ENCODE results near the gene PECR. TPM values are rescaled to one million over a fixed set of nuclear protein-coding genes. Genes with fewer than 3 reads are reported as not detected.

The PECR gene
- 16.3 TPM for total RNA-seq (2021; ENCODE audit: unreplicated experiment)
- polyA plus RNA-seq (2012): 9.1 and 9.2 TPM in 2 replicates
- Bru-seq, nascent RNA: percentile 58 among the genes with signal in this experiment
- percentile 42 among the genes with signal in this experiment for BruChase-seq, experiment 1, labeled RNA remaining after a 6-hour chase
- BruChase-seq, experiment 2, labeled RNA remaining after a 2-hour chase: percentile 47 among the genes with signal in this experiment
- long read RNA-seq, transcript PECR-201 (8 exons, 1,853 nt): major isoform, 17 of 22 reads
- long read RNA-seq, partial matches to known transcripts: 1 of 22 reads
- long read RNA-seq, other reads (novel, unspliced or antisense): 4 of 22 reads

- Histone ChIP-seq H2AFZ (ENCODE audit: low read depth, low read length, poor library complexity, severe bottlenecking) (peak within 1 kb of the TSS; percentile 89), H3K4me1 (ENCODE audit: control insufficient read depth in 1 of 2, insufficient read depth in 2 of 2, low read length in 2 of 2) (peaks cover 4 to 13% of the 10 kb centered on the region in 2 experiments; a peak in 3 of 4 replicates), H3K4me3 (replicated peaks in 1 of 2; ENCODE audit: low read depth in 1 of 2, low read length in 2 of 2) (peak within 1 kb of the TSS; percentile 74 to 76), H4K20me1 (ENCODE audit: insufficient read depth) (no peaks in the 10 kb centered on the region), H3K9ac (ENCODE audit: low read length) (peak within 1 kb of the TSS; percentile 66), H3K9me3 (ENCODE audit: control insufficient read depth in 1 of 2, insufficient read depth in 1 of 2, low read depth in 1 of 2, low read length in 2 of 2) (no peaks in the 10 kb centered on the region), H3K4me2 (ENCODE audit: low read length) (peak within 1 kb of the TSS; percentile 88), H3K9me2 (ENCODE audit: insufficient read depth) (no peaks in the 10 kb centered on the region), H3K36me3 (ENCODE audit: control insufficient read depth in 1 of 2, insufficient read depth in 2 of 2, low read length in 2 of 2) (no peaks in the 10 kb centered on the region), H3K27ac (ENCODE audit: low read depth, low read length) (peak within 1 kb of the TSS; percentile 16; the same call in 1 of the 2 replicates), H3K27me3 (ENCODE audit: insufficient read depth, low read length) (no peaks in the 10 kb centered on the region), H3K79me2 (ENCODE audit: insufficient read depth, low read length) (no peaks in the 10 kb centered on the region; the same call in 1 of the 2 replicates)
- TF ChIP-seq POLR2AphosphoS5 (IDR thresholded peaks at IDR 0.05; ENCODE audit: low read depth, low read length): peak; percentile 92
- TF ChIP-seq EGR1 (IDR thresholded peaks at IDR 0.05; ENCODE audit: low read depth): no peak
- TF ChIP-seq ZFX (IDR thresholded peaks at IDR 0.05): peak; percentile 56
- no peak for TF ChIP-seq SIN3A (IDR thresholded peaks at IDR 0.05; ENCODE audit: low read depth)
- TF ChIP-seq POLR2A (IDR thresholded peaks at IDR 0.05; ENCODE audit: borderline replicate concordance, extremely low read depth, insufficient read depth, insufficient read length): peak; percentile 64
- TF ChIP-seq MAX (IDR thresholded peaks at IDR 0.05): peak; percentile 59
- TF ChIP-seq YY1 (IDR thresholded peaks at IDR 0.05; ENCODE audit: extremely low read depth, insufficient replicate concordance, low read depth, low read length): peak; percentile 42
- no peak for TF ChIP-seq ELF1 (IDR thresholded peaks at IDR 0.05; ENCODE audit: borderline replicate concordance, low read depth)
- intact Hi-C loops (cut with micrococcal nuclease): no loop called here
- DNase-seq (ENCODE audit: low read depth, low spot score) (peak; percentile 23), ATAC-seq (peak; percentile 97)
- ChIA-PET CTCF (interaction anchor here (0.8 to 1.3 kb wide), 4 partner anchors 10 to 58 kb away, joined by 3 to 6 read pairs (median 4); partner anchors contain the start of gene XRCC5), POLR2A (interaction anchor here (0.8 to 1.3 kb wide), 3 partner anchors 10 to 29 kb away, joined by 3 to 4 read pairs (median 4); partner anchors contain the start of gene XRCC5), RAD21 (ENCODE audit: low non-redundant PET in 1 of 2, low total read pairs in 2 of 2, uncharacterized antibody in 2 of 2, unreplicated experiment in 2 of 2) (no interaction called here)
- no TSS peak for BruUV-seq (replicated peaks)
Observed at GRCh38 chr2:216081487-216082116, at the start of gene PECR, which contains the start of gene TMEM169. Gene PECR (minus strand): TSS chr2:216081809. CDS start chr2:216081741, 68 bp downstream. Gene TMEM169 (plus strand): TSS chr2:216081919. CDS start chr2:216095964, 14,045 bp downstream.
